WTC11 (cell line): Measurements from ENCODE around the gene PHF21B. TPM values are rescaled to one million over a fixed set of nuclear protein-coding genes. Genes with fewer than 3 reads are reported as not detected.
A peak's percentile ranks its signal among the peaks of the same experiment; 100 is the strongest.

Source experiments
- ATAC-seq: fragments of 200-7000 bp; cut with Tn5 transposase; 2 replicates; pipeline ENCODE4 v1.10.0; 2021; ENCODE audit warnings: mild to moderate bottlenecking, moderate library complexity
- CTCF ChIA-PET: fragments of 300-600 bp; sonication (Branson Sonifier 250); formaldehyde crosslinking; loops from one replicate; lab custom pipeline; 2021; ENCODE audit warnings: antibody characterized with exemption; lab: Charles Lee
- POLR2A ChIA-PET: fragments of 350-600 bp; sonication (Branson Sonifier 250); formaldehyde crosslinking; loops from one replicate; lab custom pipeline; 2021; ENCODE audit warnings: antibody characterized with exemption; lab: Charles Lee
- DNase-seq: peaks from one replicate; pipeline ENCODE4 v3.0.0; 2021; ENCODE audit warnings: low spot score
- H3K27ac Mint-ChIP-seq: 2 replicates; pipeline ENCODE4 v1.8.0; 2021; ENCODE audit warnings: mixed read lengths
- H3K27me3 Mint-ChIP-seq: 2 replicates; pipeline ENCODE4 v1.8.0; 2021; ENCODE audit warnings: low read depth, mild to moderate bottlenecking, moderate library complexity, mixed read lengths
- H3K36me3 Mint-ChIP-seq: 2 replicates; pipeline ENCODE4 v1.8.0; 2021; ENCODE audit warnings: mixed read lengths
- H3K4me1 Mint-ChIP-seq: 2 replicates; pipeline ENCODE4 v1.8.0; 2022; ENCODE audit warnings: mixed read lengths
- H3K4me3 Mint-ChIP-seq: 2 replicates; pipeline ENCODE4 v1.8.0; 2021; ENCODE audit warnings: mild to moderate bottlenecking, moderate library complexity, mixed read lengths
- H3K9me3 Mint-ChIP-seq: 2 replicates; pipeline ENCODE4 v1.8.0; 2021; ENCODE audit warnings: mixed read lengths
- ATF1 ChIP-seq: sonication (generic); formaldehyde crosslinking; IDR thresholded peaks from 2 replicates; pipeline ENCODE4 v1.8.1; 2023; ENCODE audit warnings: mild to moderate bottlenecking, moderate library complexity, missing genetic modification reagents
- CBFB ChIP-seq: sonication (generic); formaldehyde crosslinking; IDR thresholded peaks from 2 replicates; pipeline ENCODE4 v1.8.1; 2022; ENCODE audit warnings: mild to moderate bottlenecking, low read depth, missing genetic modification reagents
- E2F5 ChIP-seq: sonication (generic); formaldehyde crosslinking; IDR thresholded peaks from 2 replicates; pipeline ENCODE4 v1.8.1; 2022; ENCODE audit warnings: mild to moderate bottlenecking, moderate library complexity, missing genetic modification reagents
- ELF4 ChIP-seq: sonication (generic); formaldehyde crosslinking; IDR thresholded peaks from 2 replicates; pipeline ENCODE4 v1.8.1; 2022; ENCODE audit warnings: low read depth, mild to moderate bottlenecking, moderate library complexity, missing genetic modification reagents
- GABPB1 ChIP-seq: sonication (generic); formaldehyde crosslinking; IDR thresholded peaks from 2 replicates; pipeline ENCODE4 v1.8.1; 2023; ENCODE audit warnings: mild to moderate bottlenecking, missing genetic modification reagents
- HMGA2 ChIP-seq: fragments of 250-450 bp; sonication (Bioruptor Pico); IDR thresholded peaks from 2 replicates; pipeline ENCODE4 v1.4.0; 2021; ENCODE audit warnings: mild to moderate bottlenecking, moderate library complexity
- IRF2 ChIP-seq: sonication (generic); formaldehyde crosslinking; IDR thresholded peaks from 2 replicates; pipeline ENCODE4 v1.8.0; 2022; ENCODE audit warnings: low read depth, missing genetic modification reagents, borderline replicate concordance
- JUN ChIP-seq: sonication (generic); formaldehyde crosslinking; IDR thresholded peaks from 2 replicates; pipeline ENCODE4 v1.8.0; 2023; ENCODE audit warnings: mild to moderate bottlenecking, missing genetic modification reagents
- PREB ChIP-seq: sonication (generic); formaldehyde crosslinking; IDR thresholded peaks from 2 replicates; pipeline ENCODE4 v1.8.1; 2022; ENCODE audit warnings: mild to moderate bottlenecking, missing genetic modification reagents, moderate library complexity, borderline replicate concordance
- ZNF416 ChIP-seq: fragments of 250-450 bp; sonication (Bioruptor Pico); IDR thresholded peaks from 2 replicates; pipeline ENCODE4 v1.9.0; 2021; ENCODE audit warnings: mild to moderate bottlenecking, inconsistent platforms
- ZNF423 ChIP-seq: fragments of 250-450 bp; sonication (Bioruptor Pico); IDR thresholded peaks from 2 replicates; pipeline ENCODE4 v2.1.2; 2022; ENCODE audit warnings: mild to moderate bottlenecking, moderate library complexity
- ZNF512 ChIP-seq: sonication (generic); formaldehyde crosslinking; IDR thresholded peaks from 2 replicates; pipeline ENCODE4 v1.8.1; 2022; ENCODE audit warnings: missing genetic modification reagents, borderline replicate concordance
- ZNF532 ChIP-seq: fragments of 250-450 bp; sonication (Bioruptor Pico); IDR thresholded peaks from 2 replicates; pipeline ENCODE4 v1.9.0; 2021; ENCODE audit warnings: mild to moderate bottlenecking, borderline replicate concordance
- ZSCAN18 ChIP-seq: fragments of 250-450 bp; sonication (Bioruptor Pico); IDR thresholded peaks from 2 replicates; pipeline ENCODE4 v2.1.2; 2022; ENCODE audit warnings: mild to moderate bottlenecking, moderate library complexity
- total RNA-seq: library from RNA; stranded (reverse); gene quantifications from 3 replicates; pipeline ENCODE4 v1.2.3, GENCODE V29; 2021
- TF ChIP-seq, protein P1 (sequence below): fragments of 250-450 bp; sonication (Bioruptor Pico); IDR thresholded peaks from 2 replicates; pipeline ENCODE4 v1.9.0; 2021; ENCODE audit warnings: mild to moderate bottlenecking
- TF ChIP-seq, protein P2 (sequence below): sonication (generic); formaldehyde crosslinking; IDR thresholded peaks from 2 replicates; pipeline ENCODE4 v1.8.0; 2022; ENCODE audit warnings: mild to moderate bottlenecking, missing genetic modification reagents

The PHF21B gene
- total RNA-seq, 1 experiment from 2014 or later, result 107 TPM

DNA sequence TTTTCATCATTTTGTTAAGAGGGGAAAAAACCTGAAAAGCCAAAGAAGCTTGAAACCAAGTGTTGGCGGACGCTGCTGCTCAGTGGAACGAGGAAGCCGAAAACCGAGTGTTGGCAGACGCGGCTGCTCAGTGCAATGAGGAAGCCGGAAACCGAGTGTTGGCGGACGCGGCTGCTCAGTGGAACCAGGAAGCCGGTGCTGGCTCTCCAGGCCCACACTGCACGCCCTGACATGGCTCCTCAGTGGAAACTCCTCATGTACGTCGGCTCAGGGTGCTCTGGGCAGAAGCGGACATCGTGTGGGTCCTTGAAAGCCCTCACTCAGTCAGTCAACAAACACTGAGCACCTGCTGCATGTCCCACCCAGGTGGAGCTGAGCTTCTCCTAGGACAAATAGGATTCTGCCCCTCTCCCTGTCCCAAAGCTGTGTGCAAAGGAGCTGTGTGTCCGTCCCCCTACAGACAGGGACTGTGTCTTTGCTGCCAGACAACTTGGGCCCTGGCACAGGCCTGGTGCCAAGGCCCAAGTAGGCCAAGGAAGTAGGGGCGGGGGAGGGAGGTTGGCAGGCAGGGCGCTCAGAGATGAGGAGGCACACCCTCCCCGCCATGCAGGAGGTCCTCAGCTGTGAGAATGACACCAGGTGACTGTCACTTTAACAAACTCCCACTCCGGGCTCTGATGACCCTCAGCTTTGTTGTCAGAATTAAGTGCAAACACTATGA, 37.3 kb downstream of the PHF21B start:
- Mint-ChIP-seq H3K4me3 (no peak overlapping the region), H3K27ac (peak overlapping the region; percentile 2; the same call in 1 of the 2 replicates), H3K27me3 (no peaks in the 10 kb centered on the region)
- TF ChIP-seq JUN (CRISPR knock-in tag) (no peak), ZNF416 (CRISPR knock-in tag) (no peak), IRF2 (no peak), ZNF512 (CRISPR knock-in tag) (no peak), ZNF532 (CRISPR knock-in tag) (no peak), E2F5 (CRISPR knock-in tag) (no peak), ZNF423 (CRISPR knock-in tag) (no peak), HMGA2 (no peak), ELF4 (CRISPR knock-in tag) (no peak), CBFB (no peak), PREB (CRISPR knock-in tag) (no peak), GABPB1 (CRISPR knock-in tag) (no peak)
- TF ChIP-seq, protein P1, sequence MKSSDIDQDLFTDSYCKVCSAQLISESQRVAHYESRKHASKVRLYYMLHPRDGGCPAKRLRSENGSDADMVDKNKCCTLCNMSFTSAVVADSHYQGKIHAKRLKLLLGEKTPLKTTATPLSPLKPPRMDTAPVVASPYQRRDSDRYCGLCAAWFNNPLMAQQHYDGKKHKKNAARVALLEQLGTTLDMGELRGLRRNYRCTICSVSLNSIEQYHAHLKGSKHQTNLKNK, result no peak
- TF ChIP-seq, all 79 proteins: peak for 0
- H3K4me1 Mint-ChIP-seq, result peaks cover 69% of the 10 kb centered on the region
- no peak for DNase-seq
- no peaks in the 10 kb centered on the region for H3K9me3 Mint-ChIP-seq
- ChIA-PET POLR2A (no interaction called here), CTCF (interaction anchor here (1.2 to 2.6 kb wide), 2 partner anchors 32 to 109 kb away, joined by 3 to 11 read pairs; no protein-coding TSS in a partner anchor)
- peaks cover 35% of the 10 kb centered on the region for H3K36me3 Mint-ChIP-seq
- ATAC-seq, result no peak

DNA sequence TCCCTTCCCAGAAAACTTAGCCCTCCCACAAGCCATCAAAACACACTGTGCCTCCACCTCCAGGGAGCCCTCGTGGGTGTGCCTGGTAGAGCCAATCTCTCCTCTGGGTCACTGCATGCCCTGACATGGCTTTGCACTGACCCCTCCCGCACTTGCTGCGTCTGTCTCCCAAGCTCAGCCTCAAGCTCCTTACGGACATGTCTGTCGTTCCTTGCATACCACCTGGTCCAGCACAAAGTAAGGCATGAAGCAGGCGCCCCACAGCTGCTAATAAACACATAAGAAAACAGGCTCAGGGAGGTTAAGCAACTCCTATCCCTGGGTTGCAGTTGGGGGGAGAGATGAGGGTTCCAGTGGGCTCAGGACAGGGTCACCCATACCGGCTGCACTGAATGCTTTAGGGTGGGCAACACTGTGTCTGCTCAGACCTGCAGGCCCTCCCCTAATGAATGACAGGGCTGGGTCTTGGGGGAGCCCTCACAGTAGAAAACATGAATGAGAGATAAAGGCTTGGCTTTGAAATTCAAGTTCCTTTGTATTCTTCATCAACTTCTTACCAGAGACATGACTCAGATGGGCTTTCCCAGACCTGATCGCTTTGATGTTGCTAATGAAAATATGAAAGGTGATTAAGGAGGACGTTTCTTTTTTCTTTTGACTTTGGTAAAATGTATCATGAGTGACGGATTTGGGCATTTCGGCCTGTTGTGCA, 38.0 kb downstream of the PHF21B start:
- Mint-ChIP-seq H3K27me3 (no peaks in the 10 kb centered on the region), H3K4me1 (peaks cover 72% of the 10 kb centered on the region), H3K27ac (peak overlapping the region; percentile 91), H3K4me3 (no peak overlapping the region), H3K36me3 (peaks cover 37% of the 10 kb centered on the region), H3K9me3 (no peaks in the 10 kb centered on the region)
- ATAC-seq, result no peak
- POLR2A ChIA-PET, result no interaction called here
- TF ChIP-seq ATF1 (CRISPR knock-in tag) (no peak), ZSCAN18 (CRISPR knock-in tag) (no peak), GABPB1 (CRISPR knock-in tag) (no peak)
- TF ChIP-seq, protein P2, sequence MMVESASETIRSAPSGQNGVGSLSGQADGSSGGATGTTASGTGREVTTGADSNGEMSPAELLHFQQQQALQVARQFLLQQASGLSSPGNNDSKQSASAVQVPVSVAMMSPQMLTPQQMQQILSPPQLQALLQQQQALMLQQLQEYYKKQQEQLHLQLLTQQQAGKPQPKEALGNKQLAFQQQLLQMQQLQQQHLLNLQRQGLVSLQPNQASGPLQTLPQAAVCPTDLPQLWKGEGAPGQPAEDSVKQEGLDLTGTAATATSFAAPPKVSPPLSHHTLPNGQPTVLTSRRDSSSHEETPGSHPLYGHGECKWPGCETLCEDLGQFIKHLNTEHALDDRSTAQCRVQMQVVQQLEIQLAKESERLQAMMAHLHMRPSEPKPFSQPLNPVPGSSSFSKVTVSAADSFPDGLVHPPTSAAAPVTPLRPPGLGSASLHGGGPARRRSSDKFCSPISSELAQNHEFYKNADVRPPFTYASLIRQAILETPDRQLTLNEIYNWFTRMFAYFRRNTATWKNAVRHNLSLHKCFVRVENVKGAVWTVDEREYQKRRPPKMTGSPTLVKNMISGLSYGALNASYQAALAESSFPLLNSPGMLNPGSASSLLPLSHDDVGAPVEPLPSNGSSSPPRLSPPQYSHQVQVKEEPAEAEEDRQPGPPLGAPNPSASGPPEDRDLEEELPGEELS (CRISPR knock-in tag), result no peak
- no peak for DNase-seq
- CTCF ChIA-PET, result interaction anchor here (2.6 kb wide), 1 partner anchor 110 kb away, joined by 11 read pairs; no protein-coding TSS in a partner anchor
